K562 (cell line): ENCODE measurements around the gene ITGB2. TPM values are rescaled to one million over a fixed set of nuclear protein-coding genes. Genes with fewer than 3 reads are reported as not detected.
A peak's percentile ranks its signal among the peaks of the same experiment; 100 is the strongest.

Experiments
- ESRRB ChIP-seq: fragments of 250-450 bp; sonication (Bioruptor Pico); IDR thresholded peaks from 2 replicates; pipeline ENCODE4 v1.5.0; 2020; ENCODE audit warnings: mild to moderate bottlenecking, moderate library complexity, borderline replicate concordance
- ETS1 ChIP-seq: conservative IDR thresholded peaks from 2 replicates; pipeline ENCODE4 v1.6.1; 2011; ENCODE audit warnings: low read depth, mild to moderate bottlenecking, low read length; ENCODE audit not compliant: control insufficient read depth
- HDAC6 ChIP-seq: IDR thresholded peaks from 2 replicates; pipeline ENCODE4 v1.6.1; 2012; ENCODE audit warnings: low read depth, mild to moderate bottlenecking, control low read depth, inconsistent platforms, low read length, moderate library complexity
- KDM5B ChIP-seq: fragments of 200-600 bp; sonication (generic); IDR thresholded peaks from 2 replicates; pipeline ENCODE4 v1.6.1; 2012; ENCODE audit warnings: low read depth, mild to moderate bottlenecking, moderate library complexity, low read length, control low read depth, inconsistent platforms; ENCODE audit not compliant: insufficient replicate concordance
- MTA3 ChIP-seq: fragments of 450-650 bp; formaldehyde crosslinking; IDR thresholded peaks from 2 replicates; pipeline ENCODE4 v1.6.1; 2017; ENCODE audit warnings: mild to moderate bottlenecking, borderline replicate concordance
- PHTF2 ChIP-seq: fragments of 250-450 bp; sonication (Bioruptor Pico); IDR thresholded peaks from 2 replicates; pipeline ENCODE4 v1.5.0; 2021; ENCODE audit warnings: mild to moderate bottlenecking
- PRMT5 ChIP-seq: sonication (generic); formaldehyde crosslinking; IDR thresholded peaks from 2 replicates; pipeline ENCODE4 v1.5.0; 2020; ENCODE audit warnings: missing genetic modification reagents
- RBBP5 ChIP-seq: fragments of 200-600 bp; sonication (generic); IDR thresholded peaks from 2 replicates; pipeline ENCODE4 v1.6.1; 2012; ENCODE audit warnings: borderline replicate concordance, mild to moderate bottlenecking, low read length, control low read depth, inconsistent platforms; ENCODE audit not compliant: insufficient read depth, poor library complexity, severe bottlenecking
- RBM15 ChIP-seq: fragments of 200-400 bp; formaldehyde crosslinking; IDR thresholded peaks from 2 replicates; pipeline ENCODE4 v1.6.1; 2018; ENCODE audit warnings: mild to moderate bottlenecking, low read length, moderate library complexity; ENCODE audit not compliant: insufficient read depth
- SAFB2 ChIP-seq: fragments of 200-400 bp; formaldehyde crosslinking; IDR thresholded peaks from 2 replicates; pipeline ENCODE4 v1.6.1; 2018; ENCODE audit warnings: borderline replicate concordance, low read length, low read depth, moderate library complexity; ENCODE audit not compliant: severe bottlenecking
- SAP30 ChIP-seq: fragments of 200-600 bp; sonication (generic); IDR thresholded peaks from 2 replicates; pipeline ENCODE4 v1.6.1; 2012; ENCODE audit warnings: borderline replicate concordance, low read depth, mild to moderate bottlenecking, moderate library complexity, low read length, control low read depth, inconsistent platforms; ENCODE audit not compliant: insufficient read depth, poor library complexity, severe bottlenecking
- SIX5 ChIP-seq, 2 experiments: IDR thresholded peaks; 2 replicates each; pipeline ENCODE4 v1.6.1; 2011; ENCODE audit warnings: low read length in 2 of 2, borderline replicate concordance in 1 of 2, low read depth in 1 of 2, mild to moderate bottlenecking in 1 of 2, moderate library complexity in 1 of 2; ENCODE audit not compliant: insufficient read depth in 1 of 2
- SMAD2 ChIP-seq: fragments of 150-350 bp; IDR thresholded peaks from 2 replicates; pipeline ENCODE4 v1.6.1; 2014; ENCODE audit warnings: low read depth, mild to moderate bottlenecking, low read length
- ZNF212 ChIP-seq: fragments of 450-650 bp; formaldehyde crosslinking; IDR thresholded peaks from 2 replicates; pipeline ENCODE4 v1.4.0; 2020; ENCODE audit warnings: mild to moderate bottlenecking
- ZNF3 ChIP-seq: fragments of 250-450 bp; sonication (Bioruptor Pico); IDR thresholded peaks from 2 replicates; pipeline ENCODE4 v1.5.0; 2021; ENCODE audit warnings: mild to moderate bottlenecking, moderate library complexity
- ZNF318 ChIP-seq, 2 experiments: fragments of 450-650 bp; IDR thresholded peaks; 2 replicates each; pipeline ENCODE4 v1.6.1; 2016; ENCODE audit warnings: mild to moderate bottlenecking in 2 of 2, borderline replicate concordance in 1 of 2, low read depth in 1 of 2, moderate library complexity in 1 of 2
- polyA plus RNA-seq, 8 experiments: library from polyadenylated mRNA; depleted of rRNA in 4 of 8; stranded (reverse) in 5 of 8; unstranded in 3 of 8; fragments of >200 nt; fragmentation: Nextera tagmentation in 2 of 8; fragmentation: Illumina TruSeq in 1 of 8; extraction: Ambion mirVana in 2 of 8; extraction: Trizol in 1 of 8; gene quantifications; 2 replicates each; pipeline versions ENCODE4 v1.2.1 to v1.2.3, GENCODE V29; 2011 to 2014; ENCODE audit warnings: inconsistent platforms in 1 of 8, missing spikeins in 1 of 8
- total RNA-seq, 7 experiments: library from RNA; depleted of rRNA in 6 of 7; stranded (reverse); fragments of >200 nt in 6 of 7; fragmentation: Illumina TruSeq in 2 of 7; extraction: Trizol in 2 of 7; gene quantifications; 2 replicates each; pipeline versions ENCODE4 v1.2.1 to v1.2.3, GENCODE V29; 2011 to 2021; ENCODE audit warnings: low replicate concordance in 1 of 7

Gene ITGB2
- total and polyA plus RNA-seq, 9 of the 15 experiments (the other 6 are each of a cell fraction or from before 2014, with no cell fraction given): 0.07 to 1.3 (median 0.51) TPM; not detected in 2

GRCh38 chr21:44869781-44870747 is 50.6 kb downstream of the ITGB2 start (continued):
- TF ChIP-seq ZNF318 (IDR thresholded peaks at IDR 0.05; ENCODE audit: borderline replicate concordance in 1 of 2, low read depth in 1 of 2) (peak in 1 of 2 experiments; percentile 15; a peak in 1 of 4 replicates), SMAD2 (no peak), PRMT5 (CRISPR knock-in tag) (no peak), SIX5 (IDR thresholded peaks at IDR 0.05; ENCODE audit: borderline replicate concordance in 1 of 2, insufficient read depth in 1 of 2, low read depth in 1 of 2, low read length in 2 of 2) (no peak), SAFB2 (no peak), ESRRB (CRISPR knock-in tag) (no peak), ZNF212 (CRISPR knock-in tag) (no peak), KDM5B (no peak), HDAC6 (no peak), MTA3 (0 out of 2 replicates have a peak, but pooled peaks have one; percentile 15), RBM15 (no peak), PHTF2 (CRISPR knock-in tag) (no peak), ETS1 (no peak), SAP30 (no peak), RBBP5 (no peak), ZNF3 (no peak)
